ENCODE results near the gene SLC26A5.
A peak's percentile ranks its signal among the peaks of the same experiment; 100 is the strongest.
"Not testable (repeated sequence)": the region's sequence is repeated elsewhere in the genome, so short reads cannot be mapped to it uniquely, and the experiment has no call there.

The SLC26A5 gene

DNA sequence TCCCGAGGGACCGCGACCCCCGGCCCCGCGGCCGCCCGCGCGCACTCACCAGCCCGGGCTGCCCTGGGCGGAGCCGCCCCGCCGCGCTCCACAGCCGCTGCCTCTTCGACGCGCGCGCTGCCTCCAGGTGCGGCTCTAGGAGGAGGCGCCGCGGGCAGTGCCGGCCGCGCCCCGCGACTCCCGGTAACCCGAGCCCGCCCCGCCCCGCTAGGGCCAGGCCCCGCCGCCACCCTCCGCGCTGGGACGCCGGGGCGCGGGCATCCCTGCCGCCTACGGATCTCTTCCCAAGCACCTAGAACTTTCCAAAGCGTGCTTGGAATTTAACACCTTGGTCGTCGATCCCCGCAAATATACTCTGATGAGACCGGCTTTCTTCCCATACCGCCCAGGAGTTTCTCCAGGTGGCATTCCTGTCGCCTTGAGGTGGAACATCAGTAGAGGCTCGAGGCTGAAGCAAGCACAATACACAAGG, at the start of gene SLC26A5:
SLC26A5 (minus strand) TSS at position 159 of the 472 bp plus-strand sequence. CDS start 24,693 bp downstream, outside the sequence.
- Histone ChIP-seq H3K9me3 (ENCODE audit: control insufficient read depth, low read depth, low read length) (no peaks in the 10 kb centered on the region), H3K4me3 (ENCODE audit: low read length) (peak within 1 kb of the TSS; percentile 60), H3K36me3 (ENCODE audit: control insufficient read depth, low read depth, low read length) (no peaks in the 10 kb centered on the region), H3K27me3 (ENCODE audit: control insufficient read depth, insufficient read depth, low read length) (peaks cover 56% of the 10 kb centered on the region), H3K4me1 (ENCODE audit: control insufficient read depth, low read depth, low read length) (peaks cover 11% of the 10 kb centered on the region), H3K27ac (ENCODE audit: low read length) (no peak within 1 kb of the TSS), H3K9ac (ENCODE audit: low read length) (no peak within 1 kb of the TSS)

GRCh38 chr7:103487419-103487818, 41.4 kb upstream of the SLC26A5 start:
- no peak overlapping the region for H3K9ac ChIP-seq (ENCODE audit: low read length)
- no peak overlapping the region for H3K4me3 ChIP-seq (ENCODE audit: low read length)
- H3K36me3 ChIP-seq (ENCODE audit: control insufficient read depth, low read depth, low read length) = no peaks in the 10 kb centered on the region
- H3K27ac ChIP-seq (ENCODE audit: low read length) = no peak overlapping the region
- H3K27me3 ChIP-seq (ENCODE audit: control insufficient read depth, insufficient read depth, low read length) = no peaks in the 10 kb centered on the region
- H3K9me3 ChIP-seq (ENCODE audit: control insufficient read depth, low read depth, low read length) = no peaks in the 10 kb centered on the region
- H3K4me1 ChIP-seq (ENCODE audit: control insufficient read depth, low read depth, low read length) = no peaks in the 10 kb centered on the region

GRCh38 chr7:103486873-103487272, 40.9 kb upstream of the SLC26A5 start:
- H3K9ac ChIP-seq (ENCODE audit: low read length); H3K27me3 ChIP-seq (ENCODE audit: control insufficient read depth, insufficient read depth, low read length); H3K36me3 ChIP-seq (ENCODE audit: control insufficient read depth, low read depth, low read length); H3K4me1 ChIP-seq (ENCODE audit: control insufficient read depth, low read depth, low read length); H3K9me3 ChIP-seq (ENCODE audit: control insufficient read depth, low read depth, low read length); H3K27ac ChIP-seq (ENCODE audit: low read length); H3K4me3 ChIP-seq (ENCODE audit: low read length): not testable (repeated sequence)

- Histone ChIP-seq H3K4me3 (ENCODE audit: low read length) (no peak overlapping the region), H3K27ac (ENCODE audit: low read length) (no peak overlapping the region), H3K4me1 (ENCODE audit: control insufficient read depth, low read depth, low read length) (no peaks in the 10 kb centered on the region), H3K27me3 (ENCODE audit: control insufficient read depth, insufficient read depth, low read length) (no peaks in the 10 kb centered on the region), H3K9me3 (ENCODE audit: control insufficient read depth, low read depth, low read length) (no peaks in the 10 kb centered on the region), H3K9ac (ENCODE audit: low read length) (no peak overlapping the region), H3K36me3 (ENCODE audit: control insufficient read depth, low read depth, low read length) (no peaks in the 10 kb centered on the region)
These were observed 34.8 kb upstream of the SLC26A5 start for GRCh38 chr7:103480771-103481170.

DNA sequence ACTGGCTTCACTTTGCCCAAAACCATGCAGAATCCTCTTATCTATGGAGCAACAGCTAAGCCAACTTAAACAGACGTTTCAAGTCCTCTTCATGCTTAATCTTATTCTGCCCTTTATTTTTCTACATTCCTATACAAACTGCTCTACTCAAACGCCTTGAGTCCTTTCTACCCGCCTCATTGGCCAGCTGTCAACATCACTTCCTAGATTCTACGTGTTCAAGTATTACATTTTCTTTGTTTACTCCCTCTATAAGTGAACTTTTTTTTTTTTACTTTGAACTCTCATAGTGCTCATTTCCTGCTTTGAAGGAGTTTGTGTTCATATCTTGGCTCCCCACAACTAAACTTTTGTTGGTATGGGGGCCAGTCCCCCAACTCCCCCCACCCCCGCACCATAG, 28.9 kb upstream of the SLC26A5 start:
- Histone ChIP-seq H3K27me3 (ENCODE audit: control insufficient read depth, insufficient read depth, low read length) (no peaks in the 10 kb centered on the region), H3K9me3 (ENCODE audit: control insufficient read depth, low read depth, low read length) (no peaks in the 10 kb centered on the region), H3K36me3 (ENCODE audit: control insufficient read depth, low read depth, low read length) (no peaks in the 10 kb centered on the region), H3K9ac (ENCODE audit: low read length) (no peak overlapping the region), H3K27ac (ENCODE audit: low read length) (no peak overlapping the region), H3K4me3 (ENCODE audit: low read length) (no peak overlapping the region), H3K4me1 (ENCODE audit: control insufficient read depth, low read depth, low read length) (no peaks in the 10 kb centered on the region)

DNA sequence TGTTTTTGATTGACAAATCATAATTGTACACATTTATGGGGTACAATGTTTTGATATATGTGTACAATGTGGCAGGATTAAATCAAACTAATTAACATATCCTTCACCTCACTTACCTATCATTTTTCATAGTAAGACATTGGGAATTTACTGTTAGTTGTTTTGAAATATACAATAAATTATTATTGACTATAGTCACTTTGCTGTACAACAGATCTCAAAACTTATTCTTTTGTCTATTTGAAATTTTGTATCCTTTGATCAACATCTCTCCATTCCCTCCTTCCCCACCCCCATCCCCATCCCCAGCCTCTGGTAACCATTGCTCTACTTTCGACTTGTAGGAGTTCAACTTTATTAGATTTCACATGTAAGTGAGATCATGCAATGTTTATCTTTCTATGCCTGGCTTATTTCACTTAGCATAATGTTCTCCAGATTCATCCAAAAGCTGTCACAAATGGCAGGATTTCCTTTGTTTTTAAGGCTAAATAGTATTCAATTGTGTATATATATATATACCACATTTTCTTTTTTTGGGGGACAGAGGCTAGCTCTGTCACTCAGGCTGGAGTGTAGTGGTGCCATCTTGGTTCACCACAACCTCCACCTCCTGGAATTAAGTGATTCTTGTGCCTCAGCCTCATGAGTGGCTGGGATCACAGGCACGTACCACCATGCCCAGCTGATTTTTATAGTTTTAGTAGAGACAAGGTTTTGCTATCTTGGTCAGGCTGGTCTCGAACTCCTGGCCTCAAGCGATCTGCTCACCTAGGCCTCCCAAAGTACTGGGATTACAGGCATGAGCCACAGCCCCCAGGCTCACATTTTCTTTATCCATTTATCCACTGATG, 23.3 kb upstream of the SLC26A5 start:
- no peak overlapping the region for H3K27ac ChIP-seq (ENCODE audit: low read length)
- H3K9ac ChIP-seq (ENCODE audit: low read length) = no peak overlapping the region
- H3K9me3 ChIP-seq (ENCODE audit: control insufficient read depth, low read depth, low read length) = no peaks in the 10 kb centered on the region
- H3K36me3 ChIP-seq (ENCODE audit: control insufficient read depth, low read depth, low read length) = no peaks in the 10 kb centered on the region
- H3K4me3 ChIP-seq (ENCODE audit: low read length) = no peak overlapping the region
- no peaks in the 10 kb centered on the region for H3K27me3 ChIP-seq (ENCODE audit: control insufficient read depth, insufficient read depth, low read length)
- no peaks in the 10 kb centered on the region for H3K4me1 ChIP-seq (ENCODE audit: control insufficient read depth, low read depth, low read length)

GRCh38 chr7:103466814-103467213, 20.8 kb upstream of the SLC26A5 start:
- Histone ChIP-seq H3K4me3 (ENCODE audit: low read length) (no peak overlapping the region), H3K9me3 (ENCODE audit: control insufficient read depth, low read depth, low read length) (no peaks in the 10 kb centered on the region), H3K27me3 (ENCODE audit: control insufficient read depth, insufficient read depth, low read length) (no peaks in the 10 kb centered on the region), H3K9ac (ENCODE audit: low read length) (no peak overlapping the region), H3K36me3 (ENCODE audit: control insufficient read depth, low read depth, low read length) (no peaks in the 10 kb centered on the region), H3K4me1 (ENCODE audit: control insufficient read depth, low read depth, low read length) (no peaks in the 10 kb centered on the region), H3K27ac (ENCODE audit: low read length) (no peak overlapping the region)

DNA sequence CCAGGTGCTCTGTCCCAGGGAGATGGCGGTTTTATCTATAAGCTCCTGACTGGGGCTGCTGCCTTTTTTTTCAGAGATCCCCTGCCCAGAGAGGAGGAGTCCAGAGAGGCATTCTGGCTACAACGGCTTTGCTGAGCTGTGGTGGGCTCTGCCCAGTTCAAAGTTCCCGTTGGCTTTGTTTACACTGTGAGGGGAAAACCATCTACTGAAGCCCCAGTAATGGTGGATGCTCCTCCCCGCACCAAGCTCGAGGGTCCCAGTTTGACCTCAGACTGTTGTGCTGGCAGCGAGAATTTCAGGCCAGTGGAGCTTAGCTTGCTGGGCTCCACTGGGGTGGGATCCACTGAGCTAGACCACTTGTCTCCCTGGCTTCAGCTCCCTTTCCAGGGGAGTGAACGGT, 16.4 kb upstream of the SLC26A5 start:
- H3K27me3 ChIP-seq (ENCODE audit: control insufficient read depth, insufficient read depth, low read length) = no peaks in the 10 kb centered on the region
- H3K9me3 ChIP-seq (ENCODE audit: control insufficient read depth, low read depth, low read length) = no peaks in the 10 kb centered on the region
- H3K4me1 ChIP-seq (ENCODE audit: control insufficient read depth, low read depth, low read length) = no peaks in the 10 kb centered on the region
- no peak overlapping the region for H3K27ac ChIP-seq (ENCODE audit: low read length)
- H3K36me3 ChIP-seq (ENCODE audit: control insufficient read depth, low read depth, low read length) = no peaks in the 10 kb centered on the region
- H3K9ac ChIP-seq (ENCODE audit: low read length) = no peak overlapping the region
- no peak overlapping the region for H3K4me3 ChIP-seq (ENCODE audit: low read length)

GRCh38 chr7:103447073-103447960, 1.3 kb upstream of the SLC26A5 start:
- Histone ChIP-seq H3K27ac (ENCODE audit: low read length) (no peak overlapping the region), H3K9me3 (ENCODE audit: control insufficient read depth, low read depth, low read length) (no peaks in the 10 kb centered on the region), H3K36me3 (ENCODE audit: control insufficient read depth, low read depth, low read length) (no peaks in the 10 kb centered on the region), H3K9ac (ENCODE audit: low read length) (no peak overlapping the region), H3K4me1 (ENCODE audit: control insufficient read depth, low read depth, low read length) (peaks cover 11% of the 10 kb centered on the region), H3K27me3 (ENCODE audit: control insufficient read depth, insufficient read depth, low read length) (peaks cover 56% of the 10 kb centered on the region), H3K4me3 (ENCODE audit: low read length) (no peak overlapping the region)

- H3K9me3 ChIP-seq (ENCODE audit: control insufficient read depth, low read depth, low read length) = no peaks in the 10 kb centered on the region
- H3K9ac ChIP-seq (ENCODE audit: low read length) = no peak overlapping the region
- peaks cover 11% of the 10 kb centered on the region for H3K4me1 ChIP-seq (ENCODE audit: control insufficient read depth, low read depth, low read length)
- H3K27me3 ChIP-seq (ENCODE audit: control insufficient read depth, insufficient read depth, low read length) = peaks cover 56% of the 10 kb centered on the region
- H3K27ac ChIP-seq (ENCODE audit: low read length) = no peak overlapping the region
- no peaks in the 10 kb centered on the region for H3K36me3 ChIP-seq (ENCODE audit: control insufficient read depth, low read depth, low read length)
- H3K4me3 ChIP-seq (ENCODE audit: low read length) = peak overlapping the region; percentile 60
These were observed 569 bp downstream of the SLC26A5 start for GRCh38 chr7:103445228-103446048.

- no peaks in the 10 kb centered on the region for H3K36me3 ChIP-seq (ENCODE audit: control insufficient read depth, low read depth, low read length)
- peaks cover 21% of the 10 kb centered on the region for H3K27me3 ChIP-seq (ENCODE audit: control insufficient read depth, insufficient read depth, low read length)
- H3K9ac ChIP-seq (ENCODE audit: low read length) = no peak overlapping the region
- no peak overlapping the region for H3K27ac ChIP-seq (ENCODE audit: low read length)
- no peak overlapping the region for H3K4me3 ChIP-seq (ENCODE audit: low read length)
- no peaks in the 10 kb centered on the region for H3K9me3 ChIP-seq (ENCODE audit: control insufficient read depth, low read depth, low read length)
- H3K4me1 ChIP-seq (ENCODE audit: control insufficient read depth, low read depth, low read length) = peaks cover 2% of the 10 kb centered on the region
These were observed 6.3 kb downstream of the SLC26A5 start for GRCh38 chr7:103439661-103440060.
